Hair follicular keratinocyte (primary cell): ENCODE data around the gene NPFFR1. TPM values are rescaled to one million over a fixed set of nuclear protein-coding genes. Genes with fewer than 3 reads are reported as not detected.

ENCODE experiments used
- total RNA-seq: library from RNA; depleted of rRNA; stranded (reverse); fragments of >200 nt; gene quantifications from 2 replicates; pipeline ENCODE4 v1.2.3, GENCODE V29; 2015

NPFFR1 gene, protein sequence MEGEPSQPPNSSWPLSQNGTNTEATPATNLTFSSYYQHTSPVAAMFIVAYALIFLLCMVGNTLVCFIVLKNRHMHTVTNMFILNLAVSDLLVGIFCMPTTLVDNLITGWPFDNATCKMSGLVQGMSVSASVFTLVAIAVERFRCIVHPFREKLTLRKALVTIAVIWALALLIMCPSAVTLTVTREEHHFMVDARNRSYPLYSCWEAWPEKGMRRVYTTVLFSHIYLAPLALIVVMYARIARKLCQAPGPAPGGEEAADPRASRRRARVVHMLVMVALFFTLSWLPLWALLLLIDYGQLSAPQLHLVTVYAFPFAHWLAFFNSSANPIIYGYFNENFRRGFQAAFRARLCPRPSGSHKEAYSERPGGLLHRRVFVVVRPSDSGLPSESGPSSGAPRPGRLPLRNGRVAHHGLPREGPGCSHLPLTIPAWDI
- not detected in 2 replicates for total RNA-seq

DNA sequence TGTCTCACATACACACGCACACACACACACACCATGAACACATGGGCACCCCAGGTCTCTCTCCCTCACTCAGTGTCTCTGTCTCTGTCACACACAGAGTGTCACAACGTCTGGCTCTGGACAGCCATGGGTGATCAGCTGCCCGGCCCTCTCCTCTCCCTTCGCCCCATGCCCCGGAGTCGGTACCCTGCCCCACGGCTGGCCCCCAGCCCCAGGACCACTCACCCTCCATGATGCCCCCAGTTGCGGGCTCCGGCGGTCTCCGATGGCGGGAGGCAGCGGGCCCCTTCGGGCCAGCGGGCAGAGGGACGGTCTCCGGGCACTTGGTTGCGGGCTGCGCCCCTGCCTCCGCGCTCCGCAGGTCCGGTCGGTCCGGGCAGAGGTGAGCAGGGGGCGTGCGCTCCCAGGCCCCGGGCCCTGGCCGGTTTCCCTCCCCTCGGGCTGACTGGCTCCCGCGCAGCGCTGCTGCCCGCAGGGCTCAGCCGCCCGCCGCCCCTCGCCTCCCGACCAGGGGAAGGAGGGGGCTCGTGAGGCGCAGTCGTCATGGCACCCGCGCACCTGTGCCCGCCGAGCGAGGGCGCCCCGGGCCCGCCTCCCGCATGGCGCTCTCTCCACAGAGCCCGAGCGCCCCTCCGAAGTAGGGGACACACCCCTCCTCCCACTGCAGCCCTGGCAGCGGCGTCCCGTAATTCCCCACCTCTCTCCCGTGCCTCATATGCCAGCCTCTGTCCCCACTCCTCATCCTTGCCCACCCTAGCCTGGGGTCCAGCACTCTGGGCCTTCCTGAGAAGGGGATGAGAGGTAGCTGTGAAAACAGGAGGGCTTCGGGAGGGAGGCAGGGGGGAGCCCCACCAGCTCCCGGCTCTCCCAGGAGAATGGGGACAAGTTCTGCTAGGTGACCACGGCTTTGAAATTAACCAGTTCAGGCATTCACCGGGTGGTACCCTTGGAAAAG, at the start of gene NPFFR1:
Gene NPFFR1 (minus strand): TSS at position 560 of the 955 bp plus-strand sequence. CDS start 328 bp downstream, at position 232.

DNA sequence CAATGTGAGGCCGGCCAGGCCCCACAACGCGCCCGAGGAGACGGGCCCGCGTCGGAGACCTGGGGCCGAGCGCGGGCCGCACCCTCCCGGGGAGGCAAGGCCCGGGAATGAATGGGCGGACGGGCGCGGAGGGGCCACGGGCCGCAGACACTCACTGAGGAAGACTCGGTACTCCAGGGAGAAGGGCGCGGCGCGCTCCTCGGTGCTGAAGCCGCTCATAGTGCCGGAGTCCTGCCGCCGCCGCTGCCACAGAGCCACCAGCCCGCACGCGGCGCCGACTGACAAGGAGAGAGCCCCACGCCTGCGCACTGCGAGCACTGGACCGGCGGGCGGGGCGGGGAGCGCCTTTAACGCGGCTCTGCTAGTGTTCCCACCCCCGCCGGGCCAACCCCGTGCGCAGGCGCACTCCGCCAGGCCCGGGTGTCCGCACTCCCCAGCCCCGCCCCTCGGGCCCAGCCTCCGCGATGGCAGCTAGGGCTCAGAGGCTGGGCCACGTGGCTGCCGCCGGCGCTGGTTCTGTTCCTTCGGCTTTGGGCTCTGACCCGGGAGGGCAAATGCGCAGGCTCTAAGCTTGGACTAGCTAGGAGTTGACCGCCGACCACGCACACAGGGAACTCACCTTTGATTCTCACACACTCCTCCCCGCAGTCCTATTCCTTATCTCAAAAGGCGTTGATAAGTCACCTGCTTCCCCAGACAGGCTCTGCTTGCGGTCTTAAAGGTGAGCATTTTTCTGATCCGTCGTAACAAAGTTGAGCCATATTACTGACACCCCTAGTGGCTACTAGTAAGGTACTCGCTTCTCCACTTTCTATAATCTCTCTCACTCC, 50.5 kb downstream of the NPFFR1 start, which contains the start of gene PPA1:
Gene PPA1 (minus strand): TSS at position 321 of the 830 bp plus-strand sequence. CDS start 102 bp downstream, at position 219.

Other genes with a start within 250 kb of the NPFFR1 start
- 24.5 and 25.6 TPM in 2 replicates for gene MACROH2A2, start 231.2 kb downstream of the NPFFR1 start, total RNA-seq
- gene AIFM2, start 151.2 kb downstream of the NPFFR1 start, total RNA-seq: 1.9 and 2.5 TPM in 2 replicates
- 23.5 and 35.8 TPM in 2 replicates for gene TYSND1, start 137.3 kb downstream of the NPFFR1 start, total RNA-seq
- 59.7 and 63.3 TPM in 2 replicates for gene SAR1A, start 113.5 kb downstream of the NPFFR1 start, total RNA-seq
- 229 and 237 TPM in 2 replicates for gene PPA1, start 50.6 kb downstream of the NPFFR1 start, total RNA-seq
- 12.1 and 13.6 TPM in 2 replicates for gene LRRC20, start 98.6 kb upstream of the NPFFR1 start, total RNA-seq
- 12.5 and 12.8 TPM in 2 replicates for gene EIF4EBP2, start 120.1 kb upstream of the NPFFR1 start, total RNA-seq
- gene NODAL, start 157.7 kb upstream of the NPFFR1 start, total RNA-seq: 0.23 and 0.38 TPM in 2 replicates
- gene PALD1, start 194.8 kb upstream of the NPFFR1 start, total RNA-seq: 0.04 TPM in 1 of 2 replicates, not detected in the other